HT1080 (cell line): Measurements from ENCODE around the gene ARPC2. TPM values are rescaled to one million over a fixed set of nuclear protein-coding genes. Genes with fewer than 3 reads are reported as not detected.

ENCODE experiments used
- DNase-seq: peaks from one replicate; pipeline ENCODE4 v3.0.0-alpha.2; 2015; ENCODE audit warnings: low read depth
- total RNA-seq: library from RNA; depleted of rRNA; stranded (reverse); fragments of >200 nt; shearing (Covaris generic); gene quantifications from 2 replicates; pipeline ENCODE4 v1.2.3, GENCODE V29; 2014

Gene ARPC2
- total RNA-seq, 1 experiment from 2014 or later, result 493 TPM

GRCh38 chr2:218216336-218216673, 684 bp upstream of the ARPC2 start:
- DNase-seq, result no peak

GRCh38 chr2:218217360-218218267, 625 bp downstream of the ARPC2 start:
- DNase-seq, result peak; percentile 39

GRCh38 chr2:218218268-218219185, 1.5 kb downstream of the ARPC2 start:
- no peak for DNase-seq

- DNase-seq, result no peak
Observed at GRCh38 chr2:218219934-218220333, 2.9 kb downstream of the ARPC2 start.

- no peak for DNase-seq
Observed at GRCh38 chr2:218221000-218221399, 4.0 kb downstream of the ARPC2 start.

- DNase-seq, result no peak
Observed at GRCh38 chr2:218223046-218223445, 6.1 kb downstream of the ARPC2 start.

- no peak for DNase-seq
Observed at GRCh38 chr2:218224186-218224585, 7.2 kb downstream of the ARPC2 start.

GRCh38 chr2:218226903-218227302, 9.9 kb downstream of the ARPC2 start:
- no peak for DNase-seq

GRCh38 chr2:218228366-218229090, 11.5 kb downstream of the ARPC2 start:
- DNase-seq, result peak; percentile 41

- peak; percentile 89 for DNase-seq
Observed at GRCh38 chr2:218229239-218229638, 12.2 kb downstream of the ARPC2 start.

GRCh38 chr2:218229851-218230250, 12.9 kb downstream of the ARPC2 start:
- DNase-seq, result peak; percentile 72

- peak; percentile 34 for DNase-seq
Observed at GRCh38 chr2:218230882-218231281, 13.9 kb downstream of the ARPC2 start.

- DNase-seq, result no peak
Observed at GRCh38 chr2:218233543-218233942, 16.6 kb downstream of the ARPC2 start.

GRCh38 chr2:218234521-218234920, 17.5 kb downstream of the ARPC2 start:
- no peak for DNase-seq

GRCh38 chr2:218235017-218235416, 18.0 kb downstream of the ARPC2 start:
- no peak for DNase-seq

- no peak for DNase-seq
Observed at GRCh38 chr2:218236829-218237228, 19.8 kb downstream of the ARPC2 start.

GRCh38 chr2:218238887-218239286, 21.9 kb downstream of the ARPC2 start:
- no peak for DNase-seq

- no peak for DNase-seq
Observed at GRCh38 chr2:218244204-218244603, 27.2 kb downstream of the ARPC2 start.

- no peak for DNase-seq
Observed at GRCh38 chr2:218244665-218245064, 27.7 kb downstream of the ARPC2 start.

- no peak for DNase-seq
Observed at GRCh38 chr2:218245214-218245613, 28.2 kb downstream of the ARPC2 start.

GRCh38 chr2:218249691-218250090, 32.7 kb downstream of the ARPC2 start:
- no peak for DNase-seq
